Activated naive CD8-positive, alpha-beta T cell treated with anti-CD3 and anti-CD28 coated beads, Interleukin-2, amount 50 U/mL, for 16 hours (primary cell): Measurements from ENCODE around the gene NRIP1.
A peak's percentile ranks its signal among the peaks of the same experiment; 100 is the strongest.

Source experiments
- DNase-seq: peaks from one replicate; pipeline ENCODE4 v3.0.0-alpha.2; 2020; ENCODE audit warnings: low read depth, low spot score

The NRIP1 gene

GRCh38 chr21:15065392-15066122 lies 757 bp upstream of the NRIP1 start:
- peak; percentile 55 for DNase-seq

- no peak for DNase-seq
Observed at GRCh38 chr21:15063814-15064575, 805 bp downstream of the NRIP1 start.

GRCh38 chr21:15063081-15063813 lies 1.6 kb downstream of the NRIP1 start:
- DNase-seq = no peak

DNA sequence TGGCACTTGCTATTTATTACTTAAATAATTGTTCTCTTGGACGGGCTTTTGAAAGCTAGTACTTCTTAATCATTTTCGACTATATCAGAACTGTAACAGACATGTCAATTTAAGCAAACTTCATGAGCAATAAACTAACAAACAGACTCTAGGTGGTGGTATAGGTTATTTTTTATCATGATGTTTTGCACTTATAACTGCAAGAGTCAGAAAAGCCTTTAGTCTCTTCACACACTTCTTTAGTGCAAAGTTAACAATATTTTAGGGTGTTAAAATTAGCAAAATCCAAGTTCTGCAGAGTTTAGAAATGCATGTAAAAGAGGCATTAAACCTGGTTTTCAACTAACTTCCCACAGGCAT lies 2.2 kb downstream of the NRIP1 start:
- DNase-seq = no peak

- DNase-seq = no peak
Observed at GRCh38 chr21:15061747-15062605, 2.8 kb downstream of the NRIP1 start.

DNA sequence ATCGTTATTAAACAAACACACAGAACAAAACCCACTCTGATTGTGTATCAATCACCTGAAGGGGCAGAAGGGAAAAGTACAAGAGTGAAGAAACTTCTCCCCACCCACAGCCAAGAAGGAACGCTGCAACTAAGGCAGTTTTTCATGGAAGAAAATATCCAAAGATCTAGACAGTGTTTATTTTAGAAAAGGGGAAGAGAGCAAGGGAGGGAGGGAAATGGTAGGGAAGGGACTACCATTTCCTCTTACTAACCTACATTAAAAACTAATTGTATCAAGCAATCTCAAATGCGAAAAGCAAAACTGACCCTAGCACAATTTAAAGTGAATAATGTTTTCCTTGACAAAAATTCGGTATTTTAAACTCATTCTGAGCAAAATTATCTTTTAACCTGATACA lies 3.5 kb downstream of the NRIP1 start:
- no peak for DNase-seq

DNA sequence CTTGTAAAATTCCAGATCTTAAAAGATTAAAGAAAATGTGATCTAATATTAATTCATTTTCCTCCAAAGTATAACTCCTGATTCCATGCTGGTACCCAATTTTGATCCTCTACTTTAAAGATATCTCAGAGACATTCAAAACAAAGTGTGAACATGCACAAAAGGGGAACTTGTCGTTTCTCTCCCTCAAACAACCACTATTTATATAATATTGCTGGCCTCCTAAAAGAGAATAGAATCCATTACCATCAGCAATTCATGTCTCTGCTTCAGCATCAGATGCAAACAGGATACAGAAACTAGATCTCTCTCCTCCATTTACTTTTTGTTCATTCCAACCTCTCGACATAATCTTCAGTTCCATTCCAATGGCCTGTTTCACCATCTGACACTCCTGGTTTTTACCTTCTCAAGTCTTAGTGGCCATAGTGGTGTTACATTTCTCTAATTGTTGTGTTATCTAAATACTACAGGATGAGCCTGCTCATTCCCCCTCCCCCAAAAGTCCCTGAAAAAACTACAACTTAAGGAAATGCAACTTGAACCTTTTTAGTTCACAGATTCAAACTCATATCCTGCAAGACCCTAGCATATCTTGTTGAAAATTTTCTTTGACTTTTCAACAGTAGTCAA lies 4.1 kb downstream of the NRIP1 start:
- DNase-seq = no peak

DNA sequence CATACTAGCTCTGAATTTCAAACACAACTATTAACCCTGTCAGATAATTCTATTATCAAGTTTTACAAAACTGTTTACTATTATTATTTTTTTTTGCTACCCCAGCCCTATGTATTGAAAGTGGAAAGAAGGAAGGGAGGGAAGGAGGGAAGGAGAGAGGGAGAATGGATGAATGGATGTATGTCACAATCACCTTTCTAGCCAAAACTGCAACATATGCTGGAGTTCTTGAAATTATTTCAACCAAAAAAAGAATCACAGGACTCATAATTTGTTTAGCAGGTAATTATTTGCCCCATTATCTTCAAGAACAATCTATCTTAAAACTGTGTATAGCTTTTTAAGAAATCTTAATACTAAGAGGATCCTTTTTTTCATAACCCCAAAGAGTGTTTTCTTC lies 5.4 kb downstream of the NRIP1 start:
- no peak for DNase-seq

DNA sequence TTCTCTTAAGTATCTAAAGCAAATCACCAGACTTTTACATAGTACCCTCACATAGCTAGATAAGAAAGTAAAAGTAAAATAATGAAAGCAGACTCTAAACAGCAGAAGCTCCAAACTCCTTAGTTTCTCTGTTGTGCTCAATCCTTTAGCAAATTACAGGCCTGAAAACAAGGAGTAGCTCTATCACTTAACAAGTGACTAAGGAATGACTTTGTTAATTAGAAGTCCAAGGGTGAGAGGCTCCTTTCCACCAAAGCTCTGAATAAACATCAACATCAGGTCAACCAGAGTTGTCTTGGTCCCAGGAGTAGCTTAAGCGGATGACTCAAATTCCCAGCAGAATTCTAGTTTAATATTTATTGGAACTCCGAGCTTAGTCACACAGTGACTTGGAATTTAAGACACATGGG lies 5.9 kb downstream of the NRIP1 start:
- no peak for DNase-seq

- no peak for DNase-seq
Observed at GRCh38 chr21:15057285-15057684, 7.5 kb downstream of the NRIP1 start.

GRCh38 chr21:15054606-15055239 lies 10.1 kb downstream of the NRIP1 start:
- no peak for DNase-seq

- no peak for DNase-seq
Observed at GRCh38 chr21:15054089-15054488, 10.7 kb downstream of the NRIP1 start.

GRCh38 chr21:15053500-15053899 lies 11.3 kb downstream of the NRIP1 start:
- DNase-seq = no peak

GRCh38 chr21:15052459-15052763 lies 12.4 kb downstream of the NRIP1 start:
- no peak for DNase-seq

DNA sequence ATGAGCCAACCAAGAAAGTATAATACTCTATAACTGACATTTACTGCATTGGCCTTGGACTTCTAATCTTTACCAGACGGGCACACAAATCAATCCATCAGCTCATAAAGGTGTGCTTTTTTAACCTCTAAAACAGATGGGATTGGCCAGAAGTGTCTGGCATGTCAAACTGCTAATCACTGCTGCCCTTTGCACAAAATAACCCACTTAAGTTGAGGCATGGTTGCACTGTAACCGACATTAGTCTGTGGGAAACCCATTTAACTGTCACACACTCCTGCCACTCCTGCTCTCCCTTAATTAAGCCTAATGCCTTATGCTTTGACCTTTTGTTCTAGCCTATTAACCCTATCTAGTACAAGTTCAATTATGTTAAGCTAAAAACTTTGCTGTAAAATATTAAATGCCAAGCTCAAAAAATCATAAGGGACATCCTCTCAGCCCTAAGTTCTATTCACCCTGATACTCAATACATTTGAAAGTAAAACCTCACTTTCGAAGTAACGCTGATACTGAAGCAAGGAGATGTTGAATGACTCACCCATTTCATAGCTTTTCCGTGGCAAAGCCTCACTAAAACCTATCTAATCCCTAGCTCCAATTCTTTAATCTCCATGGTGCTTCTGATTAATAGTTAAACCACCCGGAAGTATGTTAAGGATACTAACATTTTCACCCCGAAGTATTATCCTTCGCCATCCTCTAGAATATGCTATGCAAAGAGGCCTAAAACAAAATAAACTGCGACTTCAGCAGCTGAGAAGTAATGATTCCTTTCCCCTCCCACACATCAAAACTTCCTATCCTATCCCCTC lies 12.9 kb downstream of the NRIP1 start:
- DNase-seq = no peak

- no peak for DNase-seq
Observed at GRCh38 chr21:15050568-15051377, 14.0 kb downstream of the NRIP1 start.

- no peak for DNase-seq
Observed at GRCh38 chr21:15045017-15045416, 19.8 kb downstream of the NRIP1 start.

- no peak for DNase-seq
Observed at GRCh38 chr21:15042531-15042930, 22.3 kb downstream of the NRIP1 start.

DNA sequence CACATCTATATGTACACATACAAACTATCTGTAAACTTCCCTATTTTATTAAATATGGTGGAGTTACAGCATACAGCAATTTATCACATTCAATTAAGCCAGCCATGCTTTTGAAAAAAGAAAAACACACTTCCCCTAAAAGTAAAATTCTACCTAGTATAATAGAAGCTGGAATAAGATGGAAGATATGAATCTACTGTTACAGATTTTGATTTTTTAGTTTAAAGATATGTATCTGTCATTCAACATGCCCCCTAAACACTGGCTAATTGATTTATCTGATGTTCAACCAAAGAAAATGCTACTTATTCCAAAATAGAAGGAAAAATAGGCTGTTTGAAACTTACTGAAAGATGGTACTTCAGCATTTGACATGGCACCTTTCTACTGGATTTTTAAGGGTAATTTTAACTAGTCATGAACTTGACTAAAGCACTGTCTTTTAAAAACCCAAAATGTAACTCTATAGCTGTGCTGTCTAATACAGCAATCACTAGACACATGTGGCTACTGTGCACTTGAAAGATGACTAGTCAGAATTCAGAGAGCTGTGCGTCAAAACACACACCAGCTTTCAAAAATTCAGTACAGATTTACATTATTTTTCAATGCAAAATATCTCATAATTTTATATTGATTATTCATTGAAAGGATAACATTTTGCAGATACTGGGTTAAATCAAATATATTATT lies 25.0 kb downstream of the NRIP1 start:
- DNase-seq = no peak
